H9 (cell line): ENCODE measurements around the gene WDR53. TPM values are rescaled to one million over a fixed set of nuclear protein-coding genes. Genes with fewer than 3 reads are reported as not detected.

ENCODE experiments used
- DNase-seq: peaks from one replicate; pipeline ENCODE4 v3.0.0-alpha.2; 2017
- H2AFZ ChIP-seq: one replicate; pipeline ENCODE4 v1.6.1; 2013; ENCODE audit warnings: mild to moderate bottlenecking, low read length, control low read depth, moderate library complexity
- H2AK5ac ChIP-seq: 2 replicates; pipeline ENCODE4 v1.6.1; 2013; ENCODE audit warnings: low read length, control low read depth, mixed read lengths; ENCODE audit not compliant: insufficient read length
- H2BK120ac ChIP-seq: one replicate; pipeline ENCODE4 v1.6.1; 2013; ENCODE audit warnings: low read depth, mild to moderate bottlenecking, low read length, control low read depth, inconsistent platforms; ENCODE audit not compliant: poor library complexity, severe bottlenecking
- H2BK12ac ChIP-seq: 2 replicates; pipeline ENCODE4 v1.6.1; 2013; ENCODE audit warnings: low read length, control low read depth, mixed read lengths, low read depth; ENCODE audit not compliant: insufficient read length
- H2BK15ac ChIP-seq: 2 replicates; pipeline ENCODE4 v1.6.1; 2013; ENCODE audit warnings: low read depth, low read length, control low read depth
- H2BK20ac ChIP-seq: one replicate; pipeline ENCODE4 v1.6.1; 2013; ENCODE audit warnings: low read depth, mild to moderate bottlenecking, low read length, control low read depth, inconsistent platforms; ENCODE audit not compliant: poor library complexity, severe bottlenecking
- H2BK5ac ChIP-seq: 2 replicates; pipeline ENCODE4 v1.6.1; 2013; ENCODE audit warnings: low read length, control low read depth, mixed read lengths; ENCODE audit not compliant: insufficient read length
- H3K14ac ChIP-seq: 2 replicates; pipeline ENCODE4 v1.6.1; 2013; ENCODE audit warnings: low read length, control low read depth; ENCODE audit not compliant: insufficient read depth
- H3K18ac ChIP-seq: 2 replicates; pipeline ENCODE4 v1.6.1; 2013; ENCODE audit warnings: low read depth, mild to moderate bottlenecking, mixed read lengths, low read length, control low read depth; ENCODE audit not compliant: insufficient read length
- H3K23ac ChIP-seq: 2 replicates; pipeline ENCODE4 v1.6.1; 2013; ENCODE audit warnings: low read length, control low read depth, mixed read lengths, low read depth; ENCODE audit not compliant: insufficient read length
- H3K23me2 ChIP-seq: 2 replicates; pipeline ENCODE4 v1.6.1; 2013; ENCODE audit warnings: low read depth, mild to moderate bottlenecking, mixed read lengths, low read length, control low read depth; ENCODE audit not compliant: insufficient read length, poor library complexity, severe bottlenecking
- H3K27ac ChIP-seq: 2 replicates; pipeline ENCODE4 v1.5.1; 2013; ENCODE audit warnings: low read length, control low read depth, mixed read lengths, low read depth; ENCODE audit not compliant: insufficient read length
- H3K27me3 ChIP-seq: 2 replicates; pipeline ENCODE4 v1.6.1; 2013; ENCODE audit warnings: low read length, control low read depth, inconsistent platforms; ENCODE audit not compliant: insufficient read depth
- H3K4ac ChIP-seq: 2 replicates; pipeline ENCODE4 v1.6.1; 2013; ENCODE audit warnings: low read depth, mild to moderate bottlenecking, control low read depth, inconsistent platforms, low read length, moderate library complexity
- H3K4me1 ChIP-seq: 2 replicates; pipeline ENCODE4 v1.6.1; 2013; ENCODE audit warnings: low read length, control low read depth, inconsistent platforms; ENCODE audit not compliant: insufficient read depth
- H3K4me2 ChIP-seq: 2 replicates; pipeline ENCODE4 v1.6.1; 2013; ENCODE audit warnings: low read length, control low read depth, mixed read lengths; ENCODE audit not compliant: insufficient read length, insufficient read depth
- H3K56ac ChIP-seq: 2 replicates; pipeline ENCODE4 v1.6.1; 2013; ENCODE audit warnings: low read depth, mild to moderate bottlenecking, mixed read lengths, low read length, control low read depth; ENCODE audit not compliant: insufficient read length
- H3K79me1 ChIP-seq: 2 replicates; pipeline ENCODE4 v1.6.1; 2013; ENCODE audit warnings: low read depth, mild to moderate bottlenecking, moderate library complexity, low read length, control low read depth, inconsistent platforms; ENCODE audit not compliant: insufficient read depth, poor library complexity, severe bottlenecking
- H3K79me2 ChIP-seq: 2 replicates; pipeline ENCODE4 v1.6.1; 2013; ENCODE audit warnings: low read length, control low read depth, inconsistent platforms; ENCODE audit not compliant: insufficient read depth
- H3K9ac ChIP-seq: 2 replicates; pipeline ENCODE4 v1.6.1; 2013; ENCODE audit warnings: low read length, control low read depth, mixed read lengths; ENCODE audit not compliant: insufficient read length; ENCODE audit errors: extremely low read depth
- H3K9me3 ChIP-seq: one replicate; pipeline ENCODE4 v1.6.1; 2013; ENCODE audit warnings: low read depth, low read length, inconsistent platforms; ENCODE audit not compliant: control insufficient read depth
- H3T11ph ChIP-seq: one replicate; pipeline ENCODE4 v1.6.1; 2013; ENCODE audit warnings: mild to moderate bottlenecking, low read length, control low read depth, inconsistent platforms
- H4K20me1 ChIP-seq: one replicate; pipeline ENCODE4 v1.6.1; 2013; ENCODE audit not compliant: control insufficient read depth, insufficient read length, insufficient read depth
- H4K5ac ChIP-seq: 2 replicates; pipeline ENCODE4 v1.6.1; 2013; ENCODE audit warnings: low read depth, mild to moderate bottlenecking, mixed read lengths, low read length, control low read depth; ENCODE audit not compliant: insufficient read length
- H4K8ac ChIP-seq: replicated peaks from 2 replicates; pipeline ENCODE4 v1.6.1; 2013; ENCODE audit warnings: low read length, control low read depth, mixed read lengths, low read depth; ENCODE audit not compliant: insufficient read length
- H4K91ac ChIP-seq: 2 replicates; pipeline ENCODE4 v1.6.1; 2013; ENCODE audit warnings: low read depth, mild to moderate bottlenecking, moderate library complexity, mixed read lengths, low read length, control low read depth; ENCODE audit not compliant: insufficient read length
- H3K27ac Mint-ChIP-seq, 3 experiments: 2 replicates in 2 of 3; 3 replicates in 1 of 3; pipeline ENCODE4 v1.8.0; 2020 to 2021; ENCODE audit warnings: mixed read lengths in 3 of 3, mild to moderate bottlenecking in 1 of 3, moderate library complexity in 1 of 3
- H3K27me3 Mint-ChIP-seq: 2 replicates; pipeline ENCODE4 v1.8.0; 2021; ENCODE audit warnings: low read depth, mild to moderate bottlenecking, moderate library complexity, mixed read lengths
- H3K36me3 Mint-ChIP-seq, 3 experiments: 2 replicates in 2 of 3; 3 replicates in 1 of 3; pipeline ENCODE4 v1.8.0; 2020 to 2021; ENCODE audit warnings: low read depth in 3 of 3, mixed read lengths in 3 of 3; ENCODE audit not compliant: insufficient read depth in 1 of 3
- H3K4me1 Mint-ChIP-seq, 2 experiments: 2 replicates each; pipeline ENCODE4 v1.8.0; 2020; ENCODE audit warnings: mixed read lengths in 2 of 2
- H3K4me3 Mint-ChIP-seq, 2 experiments: 2 replicates in 1 of 2; 3 replicates in 1 of 2; pipeline ENCODE4 v1.8.0; 2020 to 2021; ENCODE audit warnings: mild to moderate bottlenecking in 2 of 2, mixed read lengths in 2 of 2, moderate library complexity in 1 of 2
- H3K9me3 Mint-ChIP-seq, 2 experiments: 2 replicates in 1 of 2; 3 replicates in 1 of 2; pipeline ENCODE4 v1.8.0; 2020; ENCODE audit warnings: mild to moderate bottlenecking in 2 of 2, mixed read lengths in 2 of 2, moderate library complexity in 1 of 2
- CTCF ChIP-seq: fragments of 200-600 bp; sonication (generic); conservative IDR thresholded peaks from 3 replicates; pipeline ENCODE4 v1.8.0; 2021; ENCODE audit warnings: antibody characterized with exemption, mild to moderate bottlenecking
- WGBS: extraction: QIAGEN DNeasy Blood & Tissue Kit; methylation state at CpG from one replicate; pipeline ENCODE4 v1.1.7; 2013; ENCODE audit warnings: missing lambda C conversion rate, low lambda C conversion rate, mixed read lengths; ENCODE audit not compliant: insufficient read length; ENCODE audit errors: extremely low coverage; 5-methylcytosine and 5-hydroxymethylcytosine counted together
- total RNA-seq: library from RNA; stranded (reverse); gene quantifications from 2 replicates; pipeline ENCODE4 v1.2.1, GENCODE V29; 2021

WDR53 gene
- total RNA-seq, 1 experiment from 2014 or later = 21.2 TPM

- H3K18ac ChIP-seq = no peak overlapping the region
- H3K9me3 ChIP-seq = no peaks in the 10 kb centered on the region
- no peak overlapping the region for H4K8ac ChIP-seq
- no peak overlapping the region for H3T11ph ChIP-seq
- no peaks in the 10 kb centered on the region for H4K20me1 ChIP-seq
- H2BK15ac ChIP-seq = no peak overlapping the region
- peak; percentile 57 for DNase-seq
- no peak overlapping the region for H3K23ac ChIP-seq
- Mint-ChIP-seq H3K9me3 (no peaks in the 10 kb centered on the region; a peak in 1 of 5 replicates), H3K27me3 (no peaks in the 10 kb centered on the region), H3K27ac (peak overlapping the region; percentile 11 to 81 (median 52); a peak in 5 of 7 replicates), H3K36me3 (peaks cover 6% of the 10 kb centered on the region in 3 experiments; a peak in 5 of 7 replicates), H3K4me1 (peaks cover 10 to 20% of the 10 kb centered on the region in 2 experiments), H3K4me3 (peak overlapping the region; percentile 92)
- peaks cover 11% of the 10 kb centered on the region for H3K23me2 ChIP-seq
- peak overlapping the region; percentile 81 for H3K14ac ChIP-seq
- no peak overlapping the region for H2BK5ac ChIP-seq
- H3K27ac ChIP-seq = no peak overlapping the region
- H2AFZ ChIP-seq = no peak overlapping the region
- no peak overlapping the region for H2BK20ac ChIP-seq
- H3K56ac ChIP-seq = no peak overlapping the region
- WGBS = no CpG with 5 or more reads among the region's 44 CpGs
- H3K4me2 ChIP-seq = peak overlapping the region; percentile 96
- H2BK12ac ChIP-seq = no peak overlapping the region
- peaks cover 10% of the 10 kb centered on the region; the same call in 1 of the 2 replicates for H3K79me2 ChIP-seq
- peaks cover 18% of the 10 kb centered on the region for H3K79me1 ChIP-seq
- H3K9ac ChIP-seq = peak overlapping the region; percentile 84
- H3K4me1 ChIP-seq = peaks cover 2% of the 10 kb centered on the region
- H2BK120ac ChIP-seq = no peak overlapping the region
- H4K5ac ChIP-seq = no peak overlapping the region
- H3K4ac ChIP-seq = no peak overlapping the region
- no peaks in the 10 kb centered on the region for H3K27me3 ChIP-seq
- H2AK5ac ChIP-seq = no peak overlapping the region
- H4K91ac ChIP-seq = no peak overlapping the region
- no peak for TF ChIP-seq CTCF
Observed at GRCh38 chr3:196569003-196569516, 706 bp upstream of the WDR53 start.
